ENCODE measurements around the gene NPBWR2. TPM values are rescaled to one million over a fixed set of nuclear protein-coding genes. Genes with fewer than 3 reads are reported as not detected.
"Not testable (repeated sequence)": the region's sequence is repeated elsewhere in the genome, so short reads cannot be mapped to it uniquely, and the experiment has no call there.

Gene NPBWR2
- total RNA-seq, 1 donor from 2014 or later = not detected

DNA sequence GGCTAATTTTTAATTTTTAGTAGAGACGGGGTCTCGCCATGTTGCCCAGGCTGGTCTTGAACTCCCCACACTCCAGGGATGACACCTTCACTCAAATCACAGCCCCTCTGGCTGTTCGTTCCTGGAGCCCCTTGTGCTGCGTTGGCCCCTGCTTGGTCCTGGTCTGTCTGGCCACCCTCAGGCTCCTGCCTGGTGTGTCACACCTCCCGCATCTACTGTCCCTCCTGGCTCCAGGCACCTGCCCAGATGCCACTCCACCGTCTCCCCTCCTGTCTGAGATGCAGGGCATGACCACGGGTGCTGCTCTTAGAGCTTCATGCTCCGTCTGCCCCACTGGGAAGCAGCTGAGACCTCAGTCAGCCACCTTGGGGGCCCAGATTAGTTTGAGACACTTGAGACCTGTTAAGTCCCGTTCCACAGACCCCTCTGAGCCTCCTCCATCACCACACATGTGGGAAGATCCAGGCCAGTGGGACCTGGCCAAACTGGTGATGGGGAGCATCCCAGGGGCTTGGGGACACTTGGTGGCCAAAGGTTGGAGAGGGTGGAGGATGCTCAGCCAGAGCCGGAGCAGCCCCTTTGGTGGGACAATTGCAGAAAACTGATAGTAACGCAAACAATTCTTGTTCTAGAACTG lies 21.9 kb upstream of the NPBWR2 start:
- TF ChIP-seq, protein P1, sequence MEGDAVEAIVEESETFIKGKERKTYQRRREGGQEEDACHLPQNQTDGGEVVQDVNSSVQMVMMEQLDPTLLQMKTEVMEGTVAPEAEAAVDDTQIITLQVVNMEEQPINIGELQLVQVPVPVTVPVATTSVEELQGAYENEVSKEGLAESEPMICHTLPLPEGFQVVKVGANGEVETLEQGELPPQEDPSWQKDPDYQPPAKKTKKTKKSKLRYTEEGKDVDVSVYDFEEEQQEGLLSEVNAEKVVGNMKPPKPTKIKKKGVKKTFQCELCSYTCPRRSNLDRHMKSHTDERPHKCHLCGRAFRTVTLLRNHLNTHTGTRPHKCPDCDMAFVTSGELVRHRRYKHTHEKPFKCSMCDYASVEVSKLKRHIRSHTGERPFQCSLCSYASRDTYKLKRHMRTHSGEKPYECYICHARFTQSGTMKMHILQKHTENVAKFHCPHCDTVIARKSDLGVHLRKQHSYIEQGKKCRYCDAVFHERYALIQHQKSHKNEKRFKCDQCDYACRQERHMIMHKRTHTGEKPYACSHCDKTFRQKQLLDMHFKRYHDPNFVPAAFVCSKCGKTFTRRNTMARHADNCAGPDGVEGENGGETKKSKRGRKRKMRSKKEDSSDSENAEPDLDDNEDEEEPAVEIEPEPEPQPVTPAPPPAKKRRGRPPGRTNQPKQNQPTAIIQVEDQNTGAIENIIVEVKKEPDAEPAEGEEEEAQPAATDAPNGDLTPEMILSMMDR (IDR thresholded peaks at IDR 0.05) = no peak
- Histone ChIP-seq H3K4me3 (no peak overlapping the region), H3K36me3 (no peaks in the 10 kb centered on the region), H3K27ac (no peak overlapping the region), H3K9me3 (no peaks in the 10 kb centered on the region), H3K27me3 (peaks cover 15% of the 10 kb centered on the region), H3K4me1 (no peaks in the 10 kb centered on the region)
- ATAC-seq (no peak), DNase-seq (peak; percentile 43)
- intact Hi-C loops (cut with DNase I) = no loop called here

DNA sequence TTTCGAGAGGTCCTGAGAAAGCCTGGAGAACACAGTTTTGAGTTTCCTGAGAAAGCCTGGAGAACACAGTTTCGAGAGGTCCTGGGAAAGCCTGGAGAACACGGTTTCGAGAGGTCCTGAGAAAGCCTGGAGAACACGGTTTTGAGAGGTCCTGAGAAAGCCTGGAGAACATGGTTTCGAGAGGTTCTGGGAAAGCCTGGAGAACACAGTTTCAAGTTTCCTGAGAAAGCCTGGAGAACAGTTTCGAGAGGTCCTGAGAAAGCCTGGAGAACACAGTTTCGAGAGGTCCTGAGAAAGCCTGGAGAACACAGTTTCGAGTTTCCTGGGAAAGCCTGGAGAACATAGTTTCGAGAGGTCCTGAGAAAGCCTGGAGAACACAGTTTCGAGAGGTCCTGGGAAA lies 16.2 kb upstream of the NPBWR2 start:
- H3K27me3 ChIP-seq; H3K9me3 ChIP-seq; H3K4me1 ChIP-seq; ATAC-seq; intact Hi-C loops (cut with DNase I); H3K36me3 ChIP-seq; H3K27ac ChIP-seq; H3K4me3 ChIP-seq: not testable (repeated sequence)
- peak; percentile 25 for DNase-seq

DNA sequence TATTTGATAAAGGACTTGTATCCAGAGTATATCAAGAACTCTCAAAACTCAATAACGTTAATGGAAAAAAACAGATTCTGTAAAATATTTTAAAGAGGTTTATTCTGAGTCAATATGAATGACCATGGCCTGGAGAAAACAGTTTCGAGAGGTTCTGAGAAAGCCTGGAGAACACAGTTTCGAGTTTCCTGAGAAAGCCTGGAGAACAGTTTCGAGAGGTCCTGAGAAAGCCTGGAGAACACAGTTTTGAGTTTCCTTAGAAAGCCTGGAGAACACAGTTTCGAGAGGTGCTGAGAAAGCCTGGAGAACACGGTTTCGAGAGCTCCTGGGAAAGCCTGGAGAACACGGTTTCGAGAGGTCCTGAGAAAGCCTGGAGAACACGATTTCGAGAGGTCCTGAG lies 15.6 kb upstream of the NPBWR2 start:
- DNase-seq = peak; percentile 20
- intact Hi-C loops (cut with DNase I); H3K27me3 ChIP-seq: not testable (repeated sequence)

DNA sequence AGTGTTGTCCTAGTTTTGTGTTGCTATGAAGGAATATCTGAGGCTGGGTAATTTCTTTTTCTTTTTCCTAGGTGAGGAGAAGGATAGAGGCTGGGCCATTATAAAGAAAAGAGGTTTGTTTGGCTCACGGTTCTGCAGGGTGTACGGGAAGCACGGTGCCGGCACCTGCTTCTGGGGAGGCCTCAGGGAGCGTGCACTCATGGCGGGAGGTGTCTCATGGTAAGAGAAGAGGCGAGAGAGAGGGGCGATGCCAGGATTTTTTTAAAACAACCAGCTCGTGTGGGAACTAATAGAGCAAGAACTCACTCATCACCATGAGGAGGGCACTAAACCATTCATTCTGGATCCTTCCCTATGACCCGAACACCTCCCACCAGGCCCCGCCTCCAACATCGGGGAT lies 14.2 kb upstream of the NPBWR2 start:
- H3K4me1 ChIP-seq = no peaks in the 10 kb centered on the region
- H3K36me3 ChIP-seq = no peaks in the 10 kb centered on the region
- H3K9me3 ChIP-seq = no peaks in the 10 kb centered on the region
- intact Hi-C loops (cut with DNase I) = no loop called here
- peak; percentile 23 for DNase-seq
- no peak overlapping the region for H3K4me3 ChIP-seq
- TF ChIP-seq, protein P1 (IDR thresholded peaks at IDR 0.05) = no peak
- peaks cover 9% of the 10 kb centered on the region for H3K27me3 ChIP-seq
- H3K27ac ChIP-seq = no peak overlapping the region
- no peak for ATAC-seq

More for the DNA sequence above, 15.6 kb upstream of the NPBWR2 start:
- not testable (repeated sequence) for H3K36me3 ChIP-seq, H3K27ac ChIP-seq, ATAC-seq, H3K4me1 ChIP-seq, H3K4me3 ChIP-seq, H3K9me3 ChIP-seq

DNA sequence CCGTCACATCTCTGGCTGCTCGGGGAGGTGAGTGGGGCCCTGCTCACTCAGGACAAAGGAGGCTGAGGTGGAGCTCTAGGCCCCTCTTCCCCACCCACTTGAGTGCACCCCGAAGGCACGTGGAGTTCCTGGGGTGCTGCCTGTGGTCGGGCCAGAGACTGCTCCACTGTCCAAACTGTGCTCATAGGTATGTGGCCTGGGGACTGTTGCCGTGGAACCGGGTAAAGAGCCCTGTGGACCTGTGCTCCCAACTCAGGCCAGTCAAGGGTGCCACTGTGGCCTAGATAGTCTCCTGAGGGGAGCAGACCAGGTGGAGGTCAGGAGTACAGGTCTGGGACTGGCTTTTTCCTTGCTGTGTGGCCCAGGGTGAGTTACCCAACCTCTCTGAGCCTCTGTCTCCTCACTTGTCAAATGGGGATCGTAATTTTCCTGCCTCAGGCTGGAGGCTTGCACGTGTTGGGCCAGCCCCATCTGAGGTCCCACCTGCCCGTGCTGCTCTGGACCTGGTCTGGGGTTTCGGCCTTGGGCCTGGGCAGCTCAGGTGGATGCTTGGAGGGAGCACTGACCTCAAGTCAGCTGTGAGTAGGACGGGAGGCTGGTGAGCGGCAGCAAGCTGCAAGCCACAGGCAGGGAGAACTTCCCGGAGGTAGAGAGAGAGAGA lies 12.4 kb upstream of the NPBWR2 start:
- Histone ChIP-seq H3K4me3 (no peak overlapping the region), H3K4me1 (no peaks in the 10 kb centered on the region), H3K27ac (no peak overlapping the region), H3K36me3 (no peaks in the 10 kb centered on the region), H3K27me3 (peaks cover 9% of the 10 kb centered on the region), H3K9me3 (no peaks in the 10 kb centered on the region)
- TF ChIP-seq, protein P1 (IDR thresholded peaks at IDR 0.05) = no peak
- DNase-seq = peak; percentile 63
- intact Hi-C loops (cut with DNase I) = no loop called here
- ATAC-seq = no peak

DNA sequence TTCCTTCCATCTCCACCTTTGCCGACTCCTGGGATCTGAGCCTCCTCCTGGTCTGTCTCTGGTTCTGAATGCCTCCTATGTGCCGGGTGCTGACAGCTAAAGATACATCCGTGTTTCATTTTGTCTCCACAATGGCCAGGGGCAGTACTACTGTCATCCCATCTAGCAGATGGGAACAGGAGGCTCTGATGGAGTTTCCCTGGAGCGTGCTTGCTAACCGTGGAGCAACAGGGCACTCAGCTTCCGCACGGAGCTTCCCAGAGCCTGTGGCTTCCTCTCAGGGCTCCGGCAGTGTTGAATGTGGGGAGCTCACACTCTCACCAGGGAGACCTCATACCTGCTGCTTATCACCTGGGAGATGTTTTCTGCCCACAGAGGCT lies 11.9 kb upstream of the NPBWR2 start:
- Histone ChIP-seq H3K4me1 (no peaks in the 10 kb centered on the region), H3K36me3 (no peaks in the 10 kb centered on the region), H3K4me3 (no peak overlapping the region), H3K27ac (no peak overlapping the region), H3K27me3 (peaks cover 9% of the 10 kb centered on the region), H3K9me3 (no peaks in the 10 kb centered on the region)
- peak; percentile 38 for DNase-seq
- intact Hi-C loops (cut with DNase I) = no loop called here
- no peak for ATAC-seq
- TF ChIP-seq, protein P1 (IDR thresholded peaks at IDR 0.05) = no peak

DNA sequence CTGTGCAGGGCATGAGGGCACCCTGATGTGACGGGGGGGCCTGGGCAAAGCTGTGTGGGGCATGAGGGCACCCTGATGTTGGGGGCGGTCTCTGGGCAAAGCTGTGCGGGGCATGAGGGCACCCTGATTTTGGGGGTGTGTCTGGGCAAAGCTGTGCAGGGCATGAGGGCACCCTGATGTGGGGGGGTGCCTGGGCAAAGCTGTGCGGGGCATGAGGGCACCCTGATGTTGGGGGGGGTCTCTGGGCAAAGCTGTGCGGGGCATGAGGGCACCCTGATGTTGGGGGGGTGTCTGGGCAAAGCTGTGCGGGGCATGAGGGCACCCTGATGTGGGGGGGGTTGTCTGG lies 10.0 kb upstream of the NPBWR2 start:
- H3K4me3 ChIP-seq; H3K27me3 ChIP-seq; H3K36me3 ChIP-seq; intact Hi-C loops (cut with DNase I); H3K9me3 ChIP-seq; ATAC-seq; H3K4me1 ChIP-seq; H3K27ac ChIP-seq: not testable (repeated sequence)
- DNase-seq = peak; percentile 3

Data from upper lobe of right lung (tissue), 1 donor.